Measurements from ENCODE around the gene TREM1.
"Not testable (repeated sequence)": the region's sequence is repeated elsewhere in the genome, so short reads cannot be mapped to it uniquely, and the experiment has no call there.

The TREM1 gene

GRCh38 chr6:41297248-41297647 is 10.8 kb upstream of the TREM1 start:
- DNase-seq (ENCODE audit: low read depth in 3 of 3), result not testable (repeated sequence)

GRCh38 chr6:41294214-41294872 is 7.9 kb upstream of the TREM1 start:
- peak in 1 of 3 experiments; percentile 9 for DNase-seq (ENCODE audit: low read depth in 3 of 3)

- no peak for DNase-seq (ENCODE audit: low read depth in 3 of 3)
Measured at GRCh38 chr6:41291717-41292116, 5.2 kb upstream of the TREM1 start.

- DNase-seq (ENCODE audit: low read depth in 3 of 3), result no peak
Measured at GRCh38 chr6:41289815-41290214, 3.3 kb upstream of the TREM1 start.

GRCh38 chr6:41288754-41289129 is 2.3 kb upstream of the TREM1 start:
- no peak for DNase-seq (ENCODE audit: low read depth in 3 of 3)

- DNase-seq (ENCODE audit: low read depth in 3 of 3), result no peak
Measured at GRCh38 chr6:41288030-41288753, 1.7 kb upstream of the TREM1 start.

GRCh38 chr6:41284726-41285125 is 1.8 kb downstream of the TREM1 start:
- no peak for DNase-seq (ENCODE audit: low read depth in 3 of 3)

GRCh38 chr6:41283600-41283999 is 2.9 kb downstream of the TREM1 start:
- DNase-seq (ENCODE audit: low read depth in 3 of 3), result no peak

GRCh38 chr6:41280381-41281057 is 6.0 kb downstream of the TREM1 start:
- no peak for DNase-seq (ENCODE audit: low read depth in 3 of 3)

GRCh38 chr6:41278699-41279405 is 7.6 kb downstream of the TREM1 start:
- DNase-seq (ENCODE audit: low read depth in 3 of 3), result peak; percentile 19 to 59 (median 46)

GRCh38 chr6:41277605-41278004 is 8.9 kb downstream of the TREM1 start:
- no peak for DNase-seq (ENCODE audit: low read depth in 3 of 3)

GRCh38 chr6:41275489-41275888 is 11.0 kb downstream of the TREM1 start:
- no peak for DNase-seq (ENCODE audit: low read depth in 3 of 3)

- DNase-seq (ENCODE audit: low read depth in 3 of 3), result no peak
Measured at GRCh38 chr6:41274256-41274655, 12.2 kb downstream of the TREM1 start.

GRCh38 chr6:41273714-41274113 is 12.8 kb downstream of the TREM1 start:
- no peak for DNase-seq (ENCODE audit: low read depth in 3 of 3)

- no peak for DNase-seq (ENCODE audit: low read depth in 3 of 3)
Measured at GRCh38 chr6:41272591-41273240, 13.8 kb downstream of the TREM1 start.

- no peak for DNase-seq (ENCODE audit: low read depth in 3 of 3)
Measured at GRCh38 chr6:41271901-41272395, 14.5 kb downstream of the TREM1 start.

GRCh38 chr6:41269716-41270115 is 16.8 kb downstream of the TREM1 start:
- DNase-seq (ENCODE audit: low read depth in 3 of 3), result no peak

- DNase-seq (ENCODE audit: low read depth in 3 of 3), result no peak
Measured at GRCh38 chr6:41269166-41269565, 17.3 kb downstream of the TREM1 start.

GRCh38 chr6:41268478-41268877 is 18.0 kb downstream of the TREM1 start:
- DNase-seq (ENCODE audit: low read depth in 3 of 3), result no peak

- DNase-seq (ENCODE audit: low read depth in 3 of 3), result no peak
Measured at GRCh38 chr6:41266541-41266940, 19.9 kb downstream of the TREM1 start.

GRCh38 chr6:41263267-41263666 is 23.2 kb downstream of the TREM1 start:
- no peak for DNase-seq (ENCODE audit: low read depth in 3 of 3)

GRCh38 chr6:41262401-41262800 is 24.1 kb downstream of the TREM1 start:
- no peak for DNase-seq (ENCODE audit: low read depth in 3 of 3)

Data from stimulated activated CD4-positive, alpha-beta T cell treated with anti-CD3 and anti-CD28 coated beads, TNF-alpha, amount 100 ng/mL, for 4 hours (primary cell).